ENCODE measurements around the gene MCHR1. TPM values are rescaled to one million over a fixed set of nuclear protein-coding genes. Genes with fewer than 3 reads are reported as not detected.
A peak's percentile ranks its signal among the peaks of the same experiment; 100 is the strongest.

MCHR1 gene, protein sequence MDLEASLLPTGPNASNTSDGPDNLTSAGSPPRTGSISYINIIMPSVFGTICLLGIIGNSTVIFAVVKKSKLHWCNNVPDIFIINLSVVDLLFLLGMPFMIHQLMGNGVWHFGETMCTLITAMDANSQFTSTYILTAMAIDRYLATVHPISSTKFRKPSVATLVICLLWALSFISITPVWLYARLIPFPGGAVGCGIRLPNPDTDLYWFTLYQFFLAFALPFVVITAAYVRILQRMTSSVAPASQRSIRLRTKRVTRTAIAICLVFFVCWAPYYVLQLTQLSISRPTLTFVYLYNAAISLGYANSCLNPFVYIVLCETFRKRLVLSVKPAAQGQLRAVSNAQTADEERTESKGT
- total RNA-seq = 0.63 and 1.7 TPM in 2 replicates

DNA sequence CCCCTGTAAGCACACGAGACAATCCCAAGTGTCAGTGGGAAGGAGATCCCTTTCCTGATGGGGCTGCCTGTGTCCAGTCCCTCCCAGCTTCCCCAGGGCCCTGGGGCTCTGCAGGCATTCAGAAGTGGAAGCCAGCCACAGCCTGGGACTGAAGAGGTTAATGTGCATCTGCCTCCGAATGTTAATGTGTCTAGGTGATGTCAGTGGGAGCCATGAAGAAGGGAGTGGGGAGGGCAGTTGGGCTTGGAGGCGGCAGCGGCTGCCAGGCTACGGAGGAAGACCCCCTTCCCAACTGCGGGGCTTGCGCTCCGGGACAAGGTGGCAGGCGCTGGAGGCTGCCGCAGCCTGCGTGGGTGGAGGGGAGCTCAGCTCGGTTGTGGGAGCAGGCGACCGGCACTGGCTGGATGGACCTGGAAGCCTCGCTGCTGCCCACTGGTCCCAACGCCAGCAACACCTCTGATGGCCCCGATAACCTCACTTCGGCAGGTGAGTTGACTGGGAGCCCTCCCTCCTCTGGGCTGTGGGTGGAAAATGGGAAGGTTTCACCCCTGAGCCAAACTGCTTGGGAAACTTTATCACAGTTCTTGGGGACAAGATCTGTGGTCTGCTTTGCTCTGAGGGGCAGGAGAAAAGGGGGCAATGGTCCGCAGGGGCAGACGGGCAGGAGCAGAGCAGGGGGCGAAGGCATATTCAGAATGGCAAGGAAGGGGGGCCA, at the start of gene MCHR1:
TSS of gene MCHR1 (plus strand) at position 236 of the 715 bp plus-strand sequence. CDS start at position 405, 169 bp downstream.
- Histone ChIP-seq H3K4me3 (ENCODE audit: low read depth, low read length) (peak within 1 kb of the TSS; percentile 37), H3K27me3 (ENCODE audit: control insufficient read depth, insufficient read depth, low read length) (peaks cover 3% of the 10 kb centered on the region), H3K36me3 (ENCODE audit: control insufficient read depth, insufficient read depth, low read length) (no peaks in the 10 kb centered on the region)
- no peak for DNase-seq (ENCODE audit: low read depth)
- TF ChIP-seq, protein P1, sequence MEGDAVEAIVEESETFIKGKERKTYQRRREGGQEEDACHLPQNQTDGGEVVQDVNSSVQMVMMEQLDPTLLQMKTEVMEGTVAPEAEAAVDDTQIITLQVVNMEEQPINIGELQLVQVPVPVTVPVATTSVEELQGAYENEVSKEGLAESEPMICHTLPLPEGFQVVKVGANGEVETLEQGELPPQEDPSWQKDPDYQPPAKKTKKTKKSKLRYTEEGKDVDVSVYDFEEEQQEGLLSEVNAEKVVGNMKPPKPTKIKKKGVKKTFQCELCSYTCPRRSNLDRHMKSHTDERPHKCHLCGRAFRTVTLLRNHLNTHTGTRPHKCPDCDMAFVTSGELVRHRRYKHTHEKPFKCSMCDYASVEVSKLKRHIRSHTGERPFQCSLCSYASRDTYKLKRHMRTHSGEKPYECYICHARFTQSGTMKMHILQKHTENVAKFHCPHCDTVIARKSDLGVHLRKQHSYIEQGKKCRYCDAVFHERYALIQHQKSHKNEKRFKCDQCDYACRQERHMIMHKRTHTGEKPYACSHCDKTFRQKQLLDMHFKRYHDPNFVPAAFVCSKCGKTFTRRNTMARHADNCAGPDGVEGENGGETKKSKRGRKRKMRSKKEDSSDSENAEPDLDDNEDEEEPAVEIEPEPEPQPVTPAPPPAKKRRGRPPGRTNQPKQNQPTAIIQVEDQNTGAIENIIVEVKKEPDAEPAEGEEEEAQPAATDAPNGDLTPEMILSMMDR (IDR thresholded peaks at IDR 0.05; ENCODE audit: insufficient read depth, low read length, poor library complexity, severe bottlenecking) = no peak

- Histone ChIP-seq H3K4me3 (ENCODE audit: low read depth, low read length) (no peak overlapping the region), H3K27me3 (ENCODE audit: control insufficient read depth, insufficient read depth, low read length) (no peaks in the 10 kb centered on the region), H3K36me3 (ENCODE audit: control insufficient read depth, insufficient read depth, low read length) (no peaks in the 10 kb centered on the region)
- DNase-seq (ENCODE audit: low read depth) = no peak
- TF ChIP-seq, protein P1 (IDR thresholded peaks at IDR 0.05; ENCODE audit: insufficient read depth, low read length, poor library complexity, severe bottlenecking) = no peak
Measured at GRCh38 chr22:40631925-40632324, 47.4 kb upstream of the MCHR1 start.

GRCh38 chr22:40633036-40633435, 46.2 kb upstream of the MCHR1 start:
- Histone ChIP-seq H3K27me3 (ENCODE audit: control insufficient read depth, insufficient read depth, low read length) (no peaks in the 10 kb centered on the region), H3K4me3 (ENCODE audit: low read depth, low read length) (no peak overlapping the region), H3K36me3 (ENCODE audit: control insufficient read depth, insufficient read depth, low read length) (no peaks in the 10 kb centered on the region)
- TF ChIP-seq, protein P1 (IDR thresholded peaks at IDR 0.05; ENCODE audit: insufficient read depth, low read length, poor library complexity, severe bottlenecking) = no peak
- no peak for DNase-seq (ENCODE audit: low read depth)

GRCh38 chr22:40634119-40634903, 45.0 kb upstream of the MCHR1 start:
- H3K36me3 ChIP-seq (ENCODE audit: control insufficient read depth, insufficient read depth, low read length) = no peaks in the 10 kb centered on the region
- H3K27me3 ChIP-seq (ENCODE audit: control insufficient read depth, insufficient read depth, low read length) = no peaks in the 10 kb centered on the region
- TF ChIP-seq, protein P1 (IDR thresholded peaks at IDR 0.05; ENCODE audit: insufficient read depth, low read length, poor library complexity, severe bottlenecking) = no peak
- H3K4me3 ChIP-seq (ENCODE audit: low read depth, low read length) = no peak overlapping the region
- DNase-seq (ENCODE audit: low read depth) = no peak

DNA sequence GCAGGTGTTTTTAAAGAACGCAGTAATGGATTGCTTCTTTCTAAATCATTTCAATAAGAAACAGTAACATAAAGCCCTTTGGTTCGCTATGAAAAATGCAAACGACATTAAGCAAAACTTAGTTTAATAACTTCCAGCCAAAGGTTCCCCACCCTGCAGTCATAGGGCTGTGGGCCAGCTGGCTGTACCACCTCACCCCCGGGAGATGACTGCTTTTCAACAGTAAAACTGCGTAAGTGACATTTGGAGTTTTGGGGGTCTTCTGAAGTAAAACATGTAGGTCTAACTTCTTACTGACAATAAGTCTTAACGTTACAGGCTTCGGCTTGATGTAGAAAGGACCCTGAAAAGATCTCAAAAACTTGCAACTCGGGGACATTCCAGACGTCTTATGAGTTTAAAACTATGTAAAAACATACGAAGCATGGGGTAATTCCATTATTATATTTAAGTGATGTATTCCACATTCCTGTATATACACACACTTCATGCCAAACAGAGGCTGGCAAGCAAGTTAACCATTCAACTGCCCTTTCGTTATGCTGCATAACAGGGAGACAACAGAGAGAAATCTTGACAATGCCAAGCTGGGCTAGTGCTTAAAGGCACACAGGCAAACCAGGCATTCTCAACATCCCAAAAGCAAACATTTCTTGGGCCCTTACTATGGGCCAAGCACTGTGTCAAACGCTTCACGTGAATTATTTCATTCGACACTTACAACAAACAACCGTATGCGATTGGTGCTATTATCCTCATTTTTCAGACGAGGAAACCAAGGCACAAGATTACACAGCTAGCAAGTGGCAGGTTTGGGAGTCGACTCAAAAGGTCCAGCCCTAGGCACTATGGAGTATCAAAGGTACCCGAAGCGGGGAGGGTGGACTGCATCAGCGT, 44.0 kb upstream of the MCHR1 start:
- Histone ChIP-seq H3K27me3 (ENCODE audit: control insufficient read depth, insufficient read depth, low read length) (no peaks in the 10 kb centered on the region), H3K36me3 (ENCODE audit: control insufficient read depth, insufficient read depth, low read length) (no peaks in the 10 kb centered on the region), H3K4me3 (ENCODE audit: low read depth, low read length) (peak overlapping the region; percentile 97)
- TF ChIP-seq, protein P1 (IDR thresholded peaks at IDR 0.05; ENCODE audit: insufficient read depth, low read length, poor library complexity, severe bottlenecking) = no peak
- no peak for DNase-seq (ENCODE audit: low read depth)
